Loucy (cell line): ENCODE data around the gene MGAM2.

Experiments used
- CTCF ChIP-seq: fragments of 200-600 bp; sonication (generic); conservative IDR thresholded peaks from 2 replicates; pipeline ENCODE4 v1.5.1; 2014; ENCODE audit warnings: mild to moderate bottlenecking, antibody characterized with exemption, low read length
- EZH2phosphoT487 ChIP-seq: fragments of 200-600 bp; IDR thresholded peaks from 2 replicates; pipeline ENCODE4 v1.6.1; 2018; ENCODE audit warnings: antibody characterized with exemption, mild to moderate bottlenecking, moderate library complexity, borderline replicate concordance

DNA sequence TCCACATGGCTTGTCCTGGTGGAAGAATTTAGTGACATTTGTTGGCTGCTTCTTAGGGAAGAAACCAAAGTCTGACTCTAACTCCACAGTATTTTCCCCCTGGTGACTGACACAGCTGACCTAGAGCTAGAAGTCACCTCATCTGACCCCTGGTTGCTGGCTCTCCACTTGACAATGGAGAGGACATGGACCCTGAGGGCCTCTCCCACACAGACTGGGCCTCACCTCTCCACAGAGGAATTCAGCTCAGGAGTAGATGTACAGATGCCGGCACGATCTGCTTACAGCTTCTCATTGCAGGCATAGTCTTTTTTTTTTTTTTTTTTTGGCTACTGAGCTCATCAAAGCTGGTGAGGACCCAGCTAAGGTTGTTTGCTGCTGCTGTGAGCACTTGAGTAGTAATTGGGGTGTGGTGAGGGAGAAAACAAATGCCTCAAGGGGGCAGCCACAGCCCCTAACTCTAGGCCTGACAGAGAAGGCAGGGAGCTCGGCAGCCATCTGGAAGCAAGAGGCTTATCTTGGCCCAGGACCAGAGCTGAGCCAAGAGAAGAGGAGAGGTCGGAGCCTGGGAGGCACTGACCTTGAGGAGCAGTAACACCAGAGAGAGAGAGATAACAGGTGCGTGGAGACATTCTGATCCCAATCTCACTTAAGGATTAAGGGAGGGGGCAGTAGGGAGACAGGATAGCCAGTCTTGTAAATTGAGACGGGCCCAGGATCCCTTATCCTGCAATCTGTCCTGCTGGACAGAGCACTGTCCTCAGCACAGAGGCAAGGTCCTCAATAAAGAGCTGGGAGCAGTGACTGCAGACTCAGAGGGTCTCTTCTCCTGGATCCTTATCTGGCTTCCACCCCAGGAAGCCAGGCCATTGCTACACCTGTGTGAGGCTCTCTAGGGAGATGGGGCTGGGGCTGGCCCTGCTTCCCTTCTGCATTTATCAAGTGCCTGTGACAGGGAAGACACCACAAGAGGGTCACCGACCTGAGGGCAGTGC lies 136.9 kb downstream of the MGAM2 start:
- peak; percentile 28; the same call in 1 of the 2 replicates for TF ChIP-seq CTCF
- no peak for TF ChIP-seq EZH2phosphoT487
